Measurements from ENCODE around the gene PDE1C. TPM values are rescaled to one million over a fixed set of nuclear protein-coding genes. Genes with fewer than 3 reads are reported as not detected.

Gene PDE1C
- 1 to 10 TPM; 2.5 to 5.0 (median 4.4) TPM for polyA plus RNA-seq (ENCODE audit: insufficient read length in 3 of 3)
- long read RNA-seq, donor 1, partial matches to known transcripts: 0 of 1 reads
- long read RNA-seq, donor 1, other reads (novel, unspliced or antisense): 0 of 1 reads
- long read RNA-seq, donor 2: 0 reads
- long read RNA-seq, donor 3, partial matches to known transcripts: 0 of 2 reads
- long read RNA-seq, donor 3, other reads (novel, unspliced or antisense): 0 of 2 reads
- long read RNA-seq, donor 4: 0 reads
- long read RNA-seq, donor 5, partial matches to known transcripts: 6 of 6 reads
- long read RNA-seq, donor 5, other reads (novel, unspliced or antisense): 0 of 6 reads
- long read RNA-seq, donor 6: 0 reads
- long read RNA-seq, donor 7: 0 reads
- long read RNA-seq, donor 8: 0 reads
- long read RNA-seq, donor 9, partial matches to known transcripts: 0 of 1 reads
- long read RNA-seq, donor 9, other reads (novel, unspliced or antisense): 0 of 1 reads
- long read RNA-seq, donor 10: 0 reads
- long read RNA-seq, donor 11: 0 reads
- long read RNA-seq, donor 12, partial matches to known transcripts: 0 of 1 reads
- long read RNA-seq, donor 12, other reads (novel, unspliced or antisense): 0 of 1 reads
- long read RNA-seq, donor 13: 0 reads
- long read RNA-seq, donor 14: 0 reads
- long read RNA-seq, donor 15, partial matches to known transcripts: 0 of 1 reads
- long read RNA-seq, donor 15, other reads (novel, unspliced or antisense): 0 of 1 reads
- long read RNA-seq, donor 16: 0 reads

GRCh38 chr7:32070406-32071360 is at the start of gene PDE1C:
PDE1C (minus strand) TSS chr7:32070407.
- no peak for DNase-seq

- DNase-seq: no peak
Measured at GRCh38 chr7:32119790-32120196, 49.6 kb upstream of the PDE1C start.

GRCh38 chr7:32117837-32118236 is 47.6 kb upstream of the PDE1C start:
- no peak for DNase-seq

- no peak for DNase-seq
Measured at GRCh38 chr7:32116436-32116835, 46.2 kb upstream of the PDE1C start.

- no peak for DNase-seq
Measured at GRCh38 chr7:32115831-32116230, 45.6 kb upstream of the PDE1C start.

- no peak for DNase-seq
Measured at GRCh38 chr7:32108651-32109050, 38.4 kb upstream of the PDE1C start.

GRCh38 chr7:32104766-32105165 is 34.6 kb upstream of the PDE1C start:
- no peak for DNase-seq

GRCh38 chr7:32103361-32103760 is 33.2 kb upstream of the PDE1C start:
- DNase-seq: no peak

GRCh38 chr7:32102432-32102873 is 32.2 kb upstream of the PDE1C start:
- DNase-seq: no peak

GRCh38 chr7:32100407-32100907 is 30.2 kb upstream of the PDE1C start:
- no peak for DNase-seq

GRCh38 chr7:32094516-32094915 is 24.3 kb upstream of the PDE1C start:
- no peak for DNase-seq

GRCh38 chr7:32093415-32094408 is 23.5 kb upstream of the PDE1C start:
- no peak for DNase-seq

GRCh38 chr7:32092346-32092745 is 22.1 kb upstream of the PDE1C start:
- DNase-seq: no peak

- no peak for DNase-seq
Measured at GRCh38 chr7:32091608-32092210, 21.5 kb upstream of the PDE1C start.

- no peak for DNase-seq
Measured at GRCh38 chr7:32089678-32090077, 19.5 kb upstream of the PDE1C start.

GRCh38 chr7:32089256-32089655 is 19.0 kb upstream of the PDE1C start:
- no peak for DNase-seq

- no peak for DNase-seq
Measured at GRCh38 chr7:32088451-32088881, 18.3 kb upstream of the PDE1C start.

- DNase-seq: no peak
Measured at GRCh38 chr7:32079510-32079909, 9.3 kb upstream of the PDE1C start.

GRCh38 chr7:32078824-32079223 is 8.6 kb upstream of the PDE1C start:
- no peak for DNase-seq

- DNase-seq: no peak
Measured at GRCh38 chr7:32077806-32078205, 7.6 kb upstream of the PDE1C start.
